H9 (cell line): ENCODE measurements around the gene SLAIN1. TPM values are rescaled to one million over a fixed set of nuclear protein-coding genes. Genes with fewer than 3 reads are reported as not detected.

Experiments
- DNase-seq: peaks from one replicate; pipeline ENCODE4 v3.0.0-alpha.2; 2017
- H2AFZ ChIP-seq: one replicate; pipeline ENCODE4 v1.6.1; 2013; ENCODE audit warnings: mild to moderate bottlenecking, low read length, control low read depth, moderate library complexity
- H2AK5ac ChIP-seq: 2 replicates; pipeline ENCODE4 v1.6.1; 2013; ENCODE audit warnings: low read length, control low read depth, mixed read lengths; ENCODE audit not compliant: insufficient read length
- H2BK120ac ChIP-seq: one replicate; pipeline ENCODE4 v1.6.1; 2013; ENCODE audit warnings: low read depth, mild to moderate bottlenecking, low read length, control low read depth, inconsistent platforms; ENCODE audit not compliant: poor library complexity, severe bottlenecking
- H2BK12ac ChIP-seq: 2 replicates; pipeline ENCODE4 v1.6.1; 2013; ENCODE audit warnings: low read length, control low read depth, mixed read lengths, low read depth; ENCODE audit not compliant: insufficient read length
- H2BK15ac ChIP-seq: 2 replicates; pipeline ENCODE4 v1.6.1; 2013; ENCODE audit warnings: low read depth, low read length, control low read depth
- H2BK20ac ChIP-seq: one replicate; pipeline ENCODE4 v1.6.1; 2013; ENCODE audit warnings: low read depth, mild to moderate bottlenecking, low read length, control low read depth, inconsistent platforms; ENCODE audit not compliant: poor library complexity, severe bottlenecking
- H2BK5ac ChIP-seq: 2 replicates; pipeline ENCODE4 v1.6.1; 2013; ENCODE audit warnings: low read length, control low read depth, mixed read lengths; ENCODE audit not compliant: insufficient read length
- H3K14ac ChIP-seq: 2 replicates; pipeline ENCODE4 v1.6.1; 2013; ENCODE audit warnings: low read length, control low read depth; ENCODE audit not compliant: insufficient read depth
- H3K18ac ChIP-seq: 2 replicates; pipeline ENCODE4 v1.6.1; 2013; ENCODE audit warnings: low read depth, mild to moderate bottlenecking, mixed read lengths, low read length, control low read depth; ENCODE audit not compliant: insufficient read length
- H3K23ac ChIP-seq: 2 replicates; pipeline ENCODE4 v1.6.1; 2013; ENCODE audit warnings: low read length, control low read depth, mixed read lengths, low read depth; ENCODE audit not compliant: insufficient read length
- H3K23me2 ChIP-seq: 2 replicates; pipeline ENCODE4 v1.6.1; 2013; ENCODE audit warnings: low read depth, mild to moderate bottlenecking, mixed read lengths, low read length, control low read depth; ENCODE audit not compliant: insufficient read length, poor library complexity, severe bottlenecking
- H3K27ac ChIP-seq: 2 replicates; pipeline ENCODE4 v1.5.1; 2013; ENCODE audit warnings: low read length, control low read depth, mixed read lengths, low read depth; ENCODE audit not compliant: insufficient read length
- H3K27me3 ChIP-seq: 2 replicates; pipeline ENCODE4 v1.6.1; 2013; ENCODE audit warnings: low read length, control low read depth, inconsistent platforms; ENCODE audit not compliant: insufficient read depth
- H3K4ac ChIP-seq: 2 replicates; pipeline ENCODE4 v1.6.1; 2013; ENCODE audit warnings: low read depth, mild to moderate bottlenecking, control low read depth, inconsistent platforms, low read length, moderate library complexity
- H3K4me1 ChIP-seq: 2 replicates; pipeline ENCODE4 v1.6.1; 2013; ENCODE audit warnings: low read length, control low read depth, inconsistent platforms; ENCODE audit not compliant: insufficient read depth
- H3K4me2 ChIP-seq: 2 replicates; pipeline ENCODE4 v1.6.1; 2013; ENCODE audit warnings: low read length, control low read depth, mixed read lengths; ENCODE audit not compliant: insufficient read length, insufficient read depth
- H3K56ac ChIP-seq: 2 replicates; pipeline ENCODE4 v1.6.1; 2013; ENCODE audit warnings: low read depth, mild to moderate bottlenecking, mixed read lengths, low read length, control low read depth; ENCODE audit not compliant: insufficient read length
- H3K79me1 ChIP-seq: 2 replicates; pipeline ENCODE4 v1.6.1; 2013; ENCODE audit warnings: low read depth, mild to moderate bottlenecking, moderate library complexity, low read length, control low read depth, inconsistent platforms; ENCODE audit not compliant: insufficient read depth, poor library complexity, severe bottlenecking
- H3K79me2 ChIP-seq: 2 replicates; pipeline ENCODE4 v1.6.1; 2013; ENCODE audit warnings: low read length, control low read depth, inconsistent platforms; ENCODE audit not compliant: insufficient read depth
- H3K9ac ChIP-seq: 2 replicates; pipeline ENCODE4 v1.6.1; 2013; ENCODE audit warnings: low read length, control low read depth, mixed read lengths; ENCODE audit not compliant: insufficient read length; ENCODE audit errors: extremely low read depth
- H3K9me3 ChIP-seq: one replicate; pipeline ENCODE4 v1.6.1; 2013; ENCODE audit warnings: low read depth, low read length, inconsistent platforms; ENCODE audit not compliant: control insufficient read depth
- H3T11ph ChIP-seq: one replicate; pipeline ENCODE4 v1.6.1; 2013; ENCODE audit warnings: mild to moderate bottlenecking, low read length, control low read depth, inconsistent platforms
- H4K20me1 ChIP-seq: one replicate; pipeline ENCODE4 v1.6.1; 2013; ENCODE audit not compliant: control insufficient read depth, insufficient read length, insufficient read depth
- H4K5ac ChIP-seq: 2 replicates; pipeline ENCODE4 v1.6.1; 2013; ENCODE audit warnings: low read depth, mild to moderate bottlenecking, mixed read lengths, low read length, control low read depth; ENCODE audit not compliant: insufficient read length
- H4K8ac ChIP-seq: replicated peaks from 2 replicates; pipeline ENCODE4 v1.6.1; 2013; ENCODE audit warnings: low read length, control low read depth, mixed read lengths, low read depth; ENCODE audit not compliant: insufficient read length
- H4K91ac ChIP-seq: 2 replicates; pipeline ENCODE4 v1.6.1; 2013; ENCODE audit warnings: low read depth, mild to moderate bottlenecking, moderate library complexity, mixed read lengths, low read length, control low read depth; ENCODE audit not compliant: insufficient read length
- H3K27ac Mint-ChIP-seq, 3 experiments: 2 replicates in 2 of 3; 3 replicates in 1 of 3; pipeline ENCODE4 v1.8.0; 2020 to 2021; ENCODE audit warnings: mixed read lengths in 3 of 3, mild to moderate bottlenecking in 1 of 3, moderate library complexity in 1 of 3
- H3K27me3 Mint-ChIP-seq: 2 replicates; pipeline ENCODE4 v1.8.0; 2021; ENCODE audit warnings: low read depth, mild to moderate bottlenecking, moderate library complexity, mixed read lengths
- H3K36me3 Mint-ChIP-seq, 3 experiments: 2 replicates in 2 of 3; 3 replicates in 1 of 3; pipeline ENCODE4 v1.8.0; 2020 to 2021; ENCODE audit warnings: low read depth in 3 of 3, mixed read lengths in 3 of 3; ENCODE audit not compliant: insufficient read depth in 1 of 3
- H3K4me1 Mint-ChIP-seq, 2 experiments: 2 replicates each; pipeline ENCODE4 v1.8.0; 2020; ENCODE audit warnings: mixed read lengths in 2 of 2
- H3K4me3 Mint-ChIP-seq, 2 experiments: 2 replicates in 1 of 2; 3 replicates in 1 of 2; pipeline ENCODE4 v1.8.0; 2020 to 2021; ENCODE audit warnings: mild to moderate bottlenecking in 2 of 2, mixed read lengths in 2 of 2, moderate library complexity in 1 of 2
- H3K9me3 Mint-ChIP-seq, 2 experiments: 2 replicates in 1 of 2; 3 replicates in 1 of 2; pipeline ENCODE4 v1.8.0; 2020; ENCODE audit warnings: mild to moderate bottlenecking in 2 of 2, mixed read lengths in 2 of 2, moderate library complexity in 1 of 2
- CTCF ChIP-seq: fragments of 200-600 bp; sonication (generic); conservative IDR thresholded peaks from 3 replicates; pipeline ENCODE4 v1.8.0; 2021; ENCODE audit warnings: antibody characterized with exemption, mild to moderate bottlenecking
- WGBS: extraction: QIAGEN DNeasy Blood & Tissue Kit; methylation state at CpG from one replicate; pipeline ENCODE4 v1.1.7; 2013; ENCODE audit warnings: missing lambda C conversion rate, low lambda C conversion rate, mixed read lengths; ENCODE audit not compliant: insufficient read length; ENCODE audit errors: extremely low coverage; 5-methylcytosine and 5-hydroxymethylcytosine counted together
- total RNA-seq: library from RNA; stranded (reverse); gene quantifications from 2 replicates; pipeline ENCODE4 v1.2.1, GENCODE V29; 2021

The SLAIN1 gene
- total RNA-seq, 1 experiment from 2014 or later = 23.2 TPM

DNA sequence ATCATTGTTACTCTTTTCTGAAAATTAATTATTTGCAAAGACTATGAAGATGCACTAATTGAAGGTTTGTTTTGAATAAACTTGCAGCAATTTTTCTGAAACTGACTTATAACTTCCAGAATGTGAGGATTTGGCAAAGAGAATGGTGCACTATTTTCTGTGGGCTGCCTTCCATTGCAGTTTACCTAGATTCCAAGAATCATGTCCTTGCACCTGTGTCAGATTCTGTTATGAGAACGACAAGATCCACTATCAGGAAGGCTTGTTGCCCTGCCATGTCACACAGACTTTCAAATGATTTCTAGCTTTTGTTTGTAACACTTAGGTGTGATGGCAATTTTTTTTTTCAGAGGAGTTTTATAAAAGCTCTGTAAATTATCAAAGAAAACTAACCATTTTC is 5.6 kb upstream of the SLAIN1 start:
- H3K23ac ChIP-seq = no peak overlapping the region
- H3K23me2 ChIP-seq = no peaks in the 10 kb centered on the region
- H3K27ac ChIP-seq = no peak overlapping the region
- no peak overlapping the region for H3K14ac ChIP-seq
- no peak for TF ChIP-seq CTCF
- H3K27me3 ChIP-seq = no peaks in the 10 kb centered on the region
- H3K9me3 ChIP-seq = no peaks in the 10 kb centered on the region
- H3K4ac ChIP-seq = no peak overlapping the region
- Mint-ChIP-seq H3K36me3 (no peaks in the 10 kb centered on the region), H3K4me1 (peaks cover 14 to 15% of the 10 kb centered on the region in 2 experiments), H3K27me3 (peaks cover 12% of the 10 kb centered on the region), H3K4me3 (no peak overlapping the region), H3K9me3 (no peaks in the 10 kb centered on the region), H3K27ac (no peak overlapping the region)
- no peak overlapping the region for H2AK5ac ChIP-seq
- no peak overlapping the region for H2BK15ac ChIP-seq
- no peaks in the 10 kb centered on the region for H4K20me1 ChIP-seq
- no peak for DNase-seq
- no peaks in the 10 kb centered on the region for H3K79me1 ChIP-seq
- H3K56ac ChIP-seq = no peak overlapping the region
- H3K9ac ChIP-seq = no peak overlapping the region
- no peak overlapping the region for H2BK5ac ChIP-seq
- no peak overlapping the region for H4K5ac ChIP-seq
- H4K91ac ChIP-seq = no peak overlapping the region
- H2AFZ ChIP-seq = no peak overlapping the region
- H3K18ac ChIP-seq = no peak overlapping the region
- H3T11ph ChIP-seq = no peak overlapping the region
- no peak overlapping the region for H2BK120ac ChIP-seq
- no peak overlapping the region for H2BK20ac ChIP-seq
- H3K4me1 ChIP-seq = peaks cover 2% of the 10 kb centered on the region; the same call in 1 of the 2 replicates
- H2BK12ac ChIP-seq = no peak overlapping the region
- no CpG with 5 or more reads among the region's 1 CpG for WGBS
- H3K4me2 ChIP-seq = no peak overlapping the region
- H3K79me2 ChIP-seq = no peaks in the 10 kb centered on the region
- no peak overlapping the region for H4K8ac ChIP-seq
